GM19324 (cell line): ENCODE data around the gene PLEKHA5.
"Not testable (repeated sequence)": the region's sequence is repeated elsewhere in the genome, so short reads cannot be mapped to it uniquely, and the experiment has no call there.

Experiments
- ATAC-seq: cut with Tn5 transposase; IDR thresholded peaks from one replicate; pipeline ENCODE4 v1.9.1; 2021; ENCODE audit warnings: mild to moderate bottlenecking, moderate library complexity; ENCODE audit not compliant: unreplicated experiment, low FRiP score

PLEKHA5 gene

DNA sequence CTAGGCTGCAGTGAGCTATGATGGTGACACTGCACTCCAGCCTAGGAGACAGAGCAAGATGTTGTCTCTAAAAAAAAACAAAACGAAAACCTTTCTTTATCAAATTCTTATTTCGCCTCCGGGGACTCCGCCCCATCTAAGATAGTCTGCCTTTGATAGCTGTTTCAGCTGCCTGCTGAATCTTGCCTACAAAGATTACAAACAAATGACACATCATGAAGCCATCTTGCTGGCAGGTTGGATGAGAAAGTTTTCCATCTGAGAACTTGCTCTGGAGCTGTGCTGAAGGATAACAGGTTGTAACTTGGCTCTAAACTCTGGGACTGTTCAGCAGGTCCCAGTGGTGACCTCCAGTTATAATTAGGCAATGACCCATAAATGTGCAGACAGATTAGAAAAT is 268.0 kb downstream of the PLEKHA5 start:
- ATAC-seq = no peak

- no peak for ATAC-seq
Measured at GRCh38 chr12:19398376-19399363, 269.1 kb downstream of the PLEKHA5 start.

- ATAC-seq = not testable (repeated sequence)
Measured at GRCh38 chr12:19400649-19401285, 271.2 kb downstream of the PLEKHA5 start.

DNA sequence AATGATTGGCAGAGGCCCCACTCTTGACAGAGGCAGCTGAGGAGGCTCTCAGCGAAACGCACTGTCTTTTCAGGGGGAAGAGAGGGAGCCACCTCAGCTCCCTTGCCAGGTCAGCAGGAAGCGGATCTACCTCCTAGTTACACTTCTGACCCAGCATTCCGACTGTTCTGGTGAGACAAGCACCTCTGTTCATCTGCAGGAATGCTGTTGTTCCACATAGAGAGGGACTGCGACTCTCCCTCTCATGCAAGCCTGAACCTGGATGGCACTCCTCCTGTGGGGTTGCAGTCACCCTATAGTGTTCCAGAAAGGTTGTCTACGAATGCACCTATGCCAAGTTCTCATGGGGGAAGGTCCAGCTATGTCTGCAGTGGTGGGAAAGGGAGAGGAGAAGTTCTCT is 272.7 kb downstream of the PLEKHA5 start:
- no peak for ATAC-seq

GRCh38 chr12:19402743-19403431 is 273.4 kb downstream of the PLEKHA5 start:
- no peak for ATAC-seq

GRCh38 chr12:19404242-19404880 is 274.8 kb downstream of the PLEKHA5 start:
- ATAC-seq = no peak

GRCh38 chr12:19409376-19409775 is 279.8 kb downstream of the PLEKHA5 start:
- no peak for ATAC-seq

DNA sequence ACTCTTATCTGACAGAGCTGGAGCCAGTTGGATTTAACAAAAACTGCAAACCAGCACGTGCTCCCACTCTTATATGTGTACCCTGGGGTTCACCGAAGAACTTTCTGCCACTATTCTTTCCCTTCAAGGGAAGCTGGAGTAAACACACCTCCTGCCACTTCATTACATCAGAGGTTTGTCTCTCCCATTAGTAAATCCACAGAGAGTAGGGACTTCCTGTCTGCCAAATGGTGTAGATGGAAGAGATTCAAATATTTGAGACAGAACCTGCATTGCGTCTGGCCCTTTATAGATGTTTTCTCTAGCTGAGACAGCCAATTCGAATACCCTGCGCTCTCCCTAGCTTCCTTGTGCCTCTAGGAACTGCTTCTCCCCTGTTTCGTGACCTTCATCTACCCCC is 280.7 kb downstream of the PLEKHA5 start:
- ATAC-seq = no peak

DNA sequence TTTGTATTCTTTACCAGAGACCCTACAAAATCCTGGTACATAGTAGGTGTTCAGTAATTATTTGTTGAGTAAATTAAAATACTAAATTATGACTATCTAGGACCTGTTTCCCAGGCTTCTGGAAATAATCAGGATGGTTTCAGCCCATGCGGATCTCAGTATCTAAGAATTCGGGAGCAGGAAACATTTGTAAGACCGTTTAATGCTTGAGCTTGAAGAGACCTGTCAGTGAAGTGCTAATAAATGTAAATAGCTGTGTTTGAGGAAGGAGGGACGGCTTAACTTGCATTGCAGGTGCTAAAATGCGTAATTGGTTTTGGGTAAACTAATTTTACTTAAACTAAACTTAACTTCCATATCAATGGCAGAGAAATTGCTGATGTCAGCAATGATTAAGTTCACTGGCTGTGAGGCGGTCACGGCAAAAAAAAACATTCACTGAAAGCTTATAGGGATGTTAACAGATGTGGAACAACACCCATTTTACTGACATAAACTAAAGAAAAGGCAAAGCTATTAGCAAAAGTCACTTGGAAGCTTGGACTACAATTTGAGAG is 281.2 kb downstream of the PLEKHA5 start:
- ATAC-seq = no peak

DNA sequence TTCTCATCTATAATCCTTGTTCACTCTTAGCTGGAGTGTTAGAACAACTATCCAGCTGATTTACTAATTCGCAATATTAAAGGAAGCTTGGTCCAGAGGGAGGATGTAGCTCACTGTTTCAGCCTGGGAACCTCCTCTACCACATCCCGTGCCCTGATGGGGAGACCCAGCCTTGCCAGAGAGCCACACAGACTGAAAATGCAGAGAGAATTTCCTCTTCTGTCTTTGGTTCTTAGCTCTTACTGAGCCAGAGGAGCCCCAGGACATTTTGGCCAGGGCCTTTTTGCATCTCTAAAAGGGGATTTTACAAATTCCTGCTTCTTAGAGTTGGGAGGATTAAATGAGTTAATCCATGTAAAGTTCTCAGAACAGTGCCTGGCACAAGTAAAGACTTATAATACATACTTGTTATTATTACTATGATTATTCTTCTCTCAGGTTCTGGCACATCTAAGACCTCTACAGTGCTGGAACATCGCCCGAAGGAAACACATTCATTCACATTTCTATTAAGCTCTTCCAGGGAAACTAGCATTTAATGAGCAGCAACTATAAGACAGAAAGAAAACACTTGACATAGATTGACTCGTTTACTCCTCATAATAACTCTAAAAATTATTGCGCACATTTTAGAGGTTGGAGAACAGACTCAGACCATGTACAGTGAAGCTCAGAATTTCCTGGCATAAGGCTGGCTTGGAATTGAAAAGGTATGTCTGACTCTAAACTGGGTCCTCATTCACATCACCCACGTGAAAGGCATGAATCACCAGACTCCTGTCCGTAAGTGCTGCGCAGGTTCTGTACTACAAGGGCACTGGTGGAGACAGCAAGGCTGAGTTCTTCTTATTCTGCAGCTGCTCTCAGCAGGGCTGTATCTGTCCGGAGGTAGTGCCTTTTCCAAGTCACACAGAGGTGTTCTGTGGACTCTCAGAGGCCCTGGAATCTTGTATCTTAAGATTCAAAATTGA is 282.0 kb downstream of the PLEKHA5 start:
- ATAC-seq = no peak

DNA sequence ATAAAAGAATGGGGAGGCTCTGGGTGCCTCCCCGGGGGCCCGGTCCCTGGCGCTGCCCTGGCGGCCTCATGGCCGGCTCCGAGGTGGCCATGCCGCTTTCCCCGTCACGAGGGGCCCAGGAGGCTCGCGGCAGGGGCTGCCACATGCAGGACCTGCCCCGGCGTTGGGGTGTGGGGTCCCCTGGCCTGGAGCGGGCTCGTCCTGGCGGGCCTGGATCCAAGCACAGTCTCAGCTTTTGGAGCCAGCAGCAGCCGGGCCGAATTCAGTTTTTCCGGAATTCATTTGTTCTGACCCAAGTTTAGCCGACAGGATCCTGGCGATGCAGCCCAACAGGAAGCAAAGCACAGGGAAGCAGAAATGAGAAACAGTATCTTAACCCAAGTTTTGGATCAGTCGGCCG is 283.3 kb downstream of the PLEKHA5 start:
- ATAC-seq = no peak

DNA sequence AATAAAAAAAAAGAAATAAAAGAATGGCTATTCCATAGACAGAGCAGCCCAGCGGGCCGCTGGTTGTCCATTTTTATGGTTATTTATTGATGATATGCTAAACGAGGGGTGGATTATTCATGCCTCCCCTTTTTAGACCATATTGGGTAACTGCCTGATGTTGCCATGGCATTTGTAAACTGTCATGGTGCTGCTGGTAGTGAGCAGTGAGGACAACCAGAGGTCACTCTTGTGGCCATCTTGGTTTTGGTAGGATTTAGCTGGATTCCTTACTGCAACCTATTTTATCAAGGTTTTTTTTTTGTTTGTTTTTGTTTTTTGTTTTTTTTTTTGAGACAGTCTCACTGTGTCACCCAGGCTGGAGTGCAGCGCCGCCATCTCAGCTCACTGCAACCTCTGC is 284.0 kb downstream of the PLEKHA5 start:
- ATAC-seq = not testable (repeated sequence)

DNA sequence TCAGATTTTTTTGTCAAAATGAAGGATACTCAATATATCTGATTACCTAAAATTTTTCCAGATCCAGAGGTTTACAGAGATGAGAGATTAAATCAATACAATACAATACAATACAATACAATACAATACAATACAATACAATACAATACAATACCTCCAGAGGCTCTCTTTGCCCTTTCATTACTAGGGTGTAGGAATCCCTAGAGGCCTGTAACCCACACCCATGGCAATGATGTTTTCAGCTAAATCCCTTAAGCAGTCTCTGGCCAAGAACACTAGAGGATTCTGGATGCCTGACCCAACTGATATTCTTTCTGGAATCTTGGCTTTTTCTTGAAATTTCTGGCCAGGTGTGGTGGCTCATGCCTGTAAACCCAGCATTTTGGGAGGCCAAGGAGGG is 286.0 kb downstream of the PLEKHA5 start:
- ATAC-seq = no peak

DNA sequence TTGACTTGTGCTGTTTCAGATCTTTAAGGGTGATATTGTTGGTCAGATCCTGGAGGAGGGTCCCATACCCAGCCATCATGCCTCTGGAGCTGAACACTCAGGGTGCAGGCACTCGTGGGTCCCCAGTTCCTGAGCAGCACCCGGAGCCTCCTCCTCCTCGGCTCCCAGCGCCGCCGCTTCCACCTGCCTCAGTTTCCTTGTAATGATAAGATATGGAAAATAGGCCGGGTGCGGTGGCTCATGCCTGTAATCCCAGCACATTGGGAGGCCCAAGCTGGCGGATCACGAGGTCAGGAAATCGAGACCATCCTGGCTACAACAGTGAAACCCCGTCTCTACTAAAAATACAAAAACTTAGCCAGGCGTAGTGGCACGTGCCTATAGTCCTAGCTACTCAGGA is 289.6 kb downstream of the PLEKHA5 start:
- ATAC-seq = no peak

DNA sequence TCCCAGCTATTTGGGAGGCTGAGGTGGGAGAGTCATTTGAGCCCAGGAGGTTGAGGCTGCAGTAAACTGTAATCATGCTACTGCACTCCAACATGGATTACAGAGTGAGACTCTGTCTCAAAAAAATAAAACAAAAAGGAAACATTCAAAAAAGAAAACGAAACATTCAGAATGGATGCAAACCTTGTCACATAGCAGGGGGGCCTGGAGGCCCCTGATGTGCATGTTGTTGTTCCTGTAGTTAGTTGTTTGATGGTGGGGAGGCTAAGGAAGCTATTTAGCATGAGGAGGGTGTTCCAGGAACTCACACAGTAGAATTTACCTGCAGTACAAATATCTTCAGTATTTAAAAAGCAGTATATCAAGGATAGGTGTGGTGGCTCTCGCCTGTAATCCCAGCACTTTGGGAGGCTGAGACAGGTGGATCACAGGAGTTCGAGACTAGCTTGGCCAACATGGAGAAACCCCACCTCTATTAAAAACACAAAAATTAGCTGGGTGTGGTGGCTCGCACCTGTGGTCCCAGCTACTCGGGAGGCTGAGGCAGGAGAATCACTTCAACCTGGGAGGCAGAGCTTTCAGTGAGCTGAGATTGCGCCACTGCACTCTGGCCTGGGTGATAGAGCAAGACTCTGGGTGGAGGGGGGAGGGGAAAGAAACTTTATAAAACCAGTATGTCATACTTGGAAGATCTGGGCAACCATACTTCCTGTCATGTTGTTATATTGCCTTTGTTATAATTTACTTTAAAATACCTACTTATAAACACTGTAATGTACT is 292.2 kb downstream of the PLEKHA5 start:
- ATAC-seq = no peak

- ATAC-seq = no peak
Measured at GRCh38 chr12:19423166-19423930, 293.8 kb downstream of the PLEKHA5 start.
